ENCODE data around the gene NR3C2. TPM values are rescaled to one million over a fixed set of nuclear protein-coding genes. Genes with fewer than 3 reads are reported as not detected.

The NR3C2 gene
- total RNA-seq, 2 donors from 2014 or later = 14.6 to 17.4 TPM

GRCh38 chr4:148238811-148239493 lies 203.3 kb downstream of the NR3C2 start:
- no peak for DNase-seq (ENCODE audit: low spot score)
- no peak for TF ChIP-seq POLR2AphosphoS5 (IDR thresholded peaks at IDR 0.05)
- TF ChIP-seq POLR2A (IDR thresholded peaks at IDR 0.05) = no peak
- no peak for TF ChIP-seq CTCF (IDR thresholded peaks at IDR 0.05)
- H3K27me3 ChIP-seq (replicated peaks; ENCODE audit: insufficient read depth) = no peaks in the 10 kb centered on the region
- intact Hi-C loops (cut with DNase I) = no loop called here
- H3K4me3 ChIP-seq = no peak overlapping the region
- no peak overlapping the region for H3K27ac ChIP-seq
- 92% methylated on average over 4 of the region's 4 CpGs for WGBS
- H3K9me3 ChIP-seq = no peaks in the 10 kb centered on the region
- no peaks in the 10 kb centered on the region for H3K4me1 ChIP-seq (replicated peaks)
- no peaks in the 10 kb centered on the region for H3K36me3 ChIP-seq

GRCh38 chr4:148238086-148238485 lies 204.1 kb downstream of the NR3C2 start:
- DNase-seq (ENCODE audit: low spot score) = no peak
- Histone ChIP-seq H3K4me3 (no peak overlapping the region), H3K27me3 (replicated peaks; ENCODE audit: insufficient read depth) (no peaks in the 10 kb centered on the region), H3K9me3 (no peaks in the 10 kb centered on the region), H3K4me1 (replicated peaks) (no peaks in the 10 kb centered on the region), H3K36me3 (no peaks in the 10 kb centered on the region), H3K27ac (no peak overlapping the region)
- 77% methylated on average over 3 of the region's 3 CpGs for WGBS
- intact Hi-C loops (cut with DNase I) = no loop called here
- no peak for TF ChIP-seq POLR2AphosphoS5 (IDR thresholded peaks at IDR 0.05)
- no peak for TF ChIP-seq CTCF (IDR thresholded peaks at IDR 0.05)
- TF ChIP-seq POLR2A (IDR thresholded peaks at IDR 0.05) = no peak

- WGBS = 85% methylated on average over 3 of the region's 3 CpGs
Observed at GRCh38 chr4:148235809-148236208, 206.4 kb downstream of the NR3C2 start.

GRCh38 chr4:148229798-148230197 lies 212.4 kb downstream of the NR3C2 start:
- H3K4me3 ChIP-seq = no peak overlapping the region
- no peaks in the 10 kb centered on the region for H3K36me3 ChIP-seq
- H3K27me3 ChIP-seq (replicated peaks; ENCODE audit: insufficient read depth) = no peaks in the 10 kb centered on the region
- H3K27ac ChIP-seq = no peak overlapping the region
- H3K9me3 ChIP-seq = no peaks in the 10 kb centered on the region
- TF ChIP-seq POLR2AphosphoS5 (IDR thresholded peaks at IDR 0.05) = no peak
- no peak for TF ChIP-seq POLR2A (IDR thresholded peaks at IDR 0.05)
- TF ChIP-seq CTCF (IDR thresholded peaks at IDR 0.05) = no peak
- intact Hi-C loops (cut with DNase I) = no loop called here
- 84% methylated on average over 1 of the region's 1 CpG for WGBS
- no peaks in the 10 kb centered on the region for H3K4me1 ChIP-seq (replicated peaks)
- no peak for DNase-seq (ENCODE audit: low spot score)

More at GRCh38 chr4:148235809-148236208, 206.4 kb downstream of the NR3C2 start:
- Histone ChIP-seq H3K27me3 (replicated peaks; ENCODE audit: insufficient read depth) (no peaks in the 10 kb centered on the region), H3K36me3 (no peaks in the 10 kb centered on the region), H3K4me3 (no peak overlapping the region), H3K4me1 (replicated peaks) (no peaks in the 10 kb centered on the region), H3K9me3 (no peaks in the 10 kb centered on the region), H3K27ac (no peak overlapping the region)
- DNase-seq (ENCODE audit: low spot score) = no peak
- intact Hi-C loops (cut with DNase I) = no loop called here
- TF ChIP-seq CTCF (IDR thresholded peaks at IDR 0.05) = no peak
- TF ChIP-seq POLR2AphosphoS5 (IDR thresholded peaks at IDR 0.05) = no peak
- TF ChIP-seq POLR2A (IDR thresholded peaks at IDR 0.05) = no peak

- H3K36me3 ChIP-seq = no peaks in the 10 kb centered on the region
- 70% methylated on average over 4 of the region's 4 CpGs for WGBS
- no peak for TF ChIP-seq POLR2A (IDR thresholded peaks at IDR 0.05)
- TF ChIP-seq POLR2AphosphoS5 (IDR thresholded peaks at IDR 0.05) = no peak
- no peak for TF ChIP-seq CTCF (IDR thresholded peaks at IDR 0.05)
- intact Hi-C loops (cut with DNase I) = no loop called here
- no peak overlapping the region for H3K4me3 ChIP-seq
- H3K27ac ChIP-seq = no peak overlapping the region
- H3K4me1 ChIP-seq (replicated peaks) = no peaks in the 10 kb centered on the region
- no peaks in the 10 kb centered on the region for H3K9me3 ChIP-seq
- H3K27me3 ChIP-seq (replicated peaks; ENCODE audit: insufficient read depth) = no peaks in the 10 kb centered on the region
- DNase-seq (ENCODE audit: low spot score) = no peak
Observed at GRCh38 chr4:148229028-148229427, 213.2 kb downstream of the NR3C2 start.

Measured in prostate gland (tissue), 2 donors.